ENCODE data around the gene DLX5.

Gene DLX5

DNA sequence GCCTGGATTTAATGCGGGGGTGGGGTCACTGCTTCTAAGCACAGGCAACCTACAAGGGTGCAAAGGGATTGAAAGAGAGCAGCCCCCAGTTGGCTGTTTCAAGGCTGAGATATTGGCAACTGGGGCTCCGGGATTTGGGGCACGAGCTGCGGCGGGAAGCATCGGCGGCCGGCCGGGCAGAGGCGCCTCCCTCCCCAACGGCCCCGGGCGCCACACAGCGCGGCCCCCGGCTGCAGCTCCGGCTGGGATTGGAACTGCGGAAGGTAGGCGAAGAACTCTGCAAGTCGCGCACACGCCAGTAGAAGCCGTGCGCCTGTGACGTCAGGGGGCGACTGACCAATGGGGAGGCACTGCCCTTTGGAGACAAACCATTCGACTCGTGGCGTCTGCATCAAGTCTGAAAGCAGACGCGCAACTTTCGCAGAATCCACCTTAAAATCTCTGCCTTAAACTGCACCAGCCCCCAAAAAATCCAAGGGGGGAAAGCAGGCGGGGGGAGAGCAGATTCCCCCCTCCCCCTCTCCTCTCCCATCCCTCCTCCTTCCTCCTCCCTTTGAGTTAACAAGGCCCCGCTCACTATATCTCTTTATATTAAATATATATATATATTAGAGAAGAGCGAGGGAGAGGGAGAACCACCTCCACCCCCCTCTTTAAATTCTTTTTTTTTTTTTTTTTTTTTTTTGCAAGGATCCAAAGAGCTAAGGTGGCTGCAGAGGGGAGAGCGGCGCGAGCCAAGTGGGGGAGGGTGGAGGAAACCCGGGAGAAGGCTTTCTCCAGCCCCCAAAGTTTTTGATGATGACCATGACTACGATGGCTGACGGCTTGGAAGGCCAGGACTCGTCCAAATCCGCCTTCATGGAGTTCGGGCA is 19.2 kb downstream of the DLX5 start, which contains the start of gene DLX6:
TSS of gene DLX6 (plus strand) at position 371 of the 872 bp plus-strand sequence. CDS start at position 796, 425 bp downstream.
- ATAC-seq = peak in 1 of 2 donors; percentile 28

DNA sequence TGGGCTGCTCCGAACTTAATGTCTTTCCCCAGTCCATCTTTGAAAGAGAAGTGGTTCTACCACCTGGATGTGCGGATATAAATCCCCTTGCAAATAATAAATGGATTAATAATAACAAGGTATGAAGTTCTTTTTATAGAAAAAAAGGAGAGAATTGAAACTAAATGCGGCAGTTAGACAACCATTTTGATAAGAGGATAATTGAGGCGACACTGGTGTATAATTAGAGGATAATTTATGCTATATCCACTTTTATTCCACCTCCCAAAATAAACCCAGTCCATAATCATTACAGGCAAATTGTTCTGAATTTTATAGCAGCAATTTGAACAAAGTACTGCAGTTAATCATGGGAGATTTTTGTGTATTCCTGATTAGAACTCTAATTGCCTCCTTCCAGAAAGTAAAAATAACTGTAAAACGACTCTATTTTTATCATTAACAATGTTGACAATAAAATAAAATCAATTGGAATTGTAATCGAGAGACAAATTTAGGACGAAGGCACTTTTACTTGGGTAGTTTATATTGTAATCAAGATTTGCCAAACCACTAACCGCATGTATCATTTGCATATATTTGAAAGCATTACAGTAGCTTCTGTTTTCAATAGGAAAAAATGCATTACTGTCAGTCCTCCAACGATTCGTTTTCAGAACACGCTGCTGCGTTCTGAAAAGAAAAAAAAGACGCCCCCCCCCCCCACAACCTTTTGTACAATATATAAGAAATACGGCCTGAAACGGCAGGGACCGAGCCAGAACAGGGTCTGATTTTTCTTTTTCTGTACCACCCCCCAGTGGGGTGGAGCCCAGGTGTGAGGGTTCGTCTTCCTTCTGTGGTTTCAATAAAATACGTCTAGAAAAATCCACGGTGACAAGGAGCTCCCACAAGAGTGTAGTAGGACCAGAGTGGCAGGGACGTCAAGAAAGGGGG is 20.1 kb downstream of the DLX5 start:
- no peak for ATAC-seq

DNA sequence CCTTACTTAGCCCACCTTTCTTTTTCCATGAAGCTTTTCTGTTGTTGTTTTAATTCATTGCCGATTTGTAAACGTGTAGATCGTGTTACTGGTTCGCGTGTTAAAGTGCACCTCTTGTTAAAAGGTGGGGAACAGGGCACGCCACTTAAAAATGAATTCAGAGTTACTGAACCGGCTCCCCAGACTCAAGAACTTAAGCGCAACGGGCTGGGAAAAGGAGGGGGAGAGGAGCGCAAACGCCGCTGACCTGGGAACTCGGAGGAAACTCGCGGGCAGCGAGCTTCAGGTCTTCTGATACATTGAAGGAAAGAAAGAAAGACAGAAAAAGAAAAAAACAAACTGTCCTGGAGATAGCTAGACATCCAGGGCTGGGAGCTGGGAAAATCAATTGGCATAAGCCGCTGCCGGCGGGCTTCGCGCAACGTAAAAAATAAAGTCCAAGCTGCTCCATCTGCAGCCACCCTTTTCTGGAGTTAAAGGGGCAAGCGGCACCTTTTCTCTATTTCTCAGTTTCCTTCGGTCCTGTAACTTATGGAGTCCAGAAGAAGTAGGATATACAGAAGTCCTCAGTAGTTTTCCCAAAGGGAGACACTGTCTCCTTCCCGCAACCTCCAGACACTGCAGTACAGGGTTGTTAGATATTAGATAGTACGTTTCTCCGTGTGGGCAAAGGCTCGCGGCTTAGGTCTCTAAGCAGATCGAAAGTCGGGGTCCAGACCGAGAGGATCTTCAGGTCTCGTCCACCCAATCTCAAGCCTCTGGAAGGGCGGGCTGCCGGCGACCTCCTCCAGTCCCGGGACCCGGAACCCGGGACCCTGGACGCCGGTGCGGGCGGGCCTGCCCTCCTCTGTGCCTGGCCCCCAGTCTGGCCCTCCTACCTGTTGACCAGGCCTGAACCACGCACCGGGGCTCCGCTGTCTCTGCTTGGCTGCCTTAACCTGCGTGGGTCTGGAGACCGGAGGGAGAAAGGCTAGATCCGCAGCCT is 21.1 kb downstream of the DLX5 start:
- ATAC-seq = no peak

DNA sequence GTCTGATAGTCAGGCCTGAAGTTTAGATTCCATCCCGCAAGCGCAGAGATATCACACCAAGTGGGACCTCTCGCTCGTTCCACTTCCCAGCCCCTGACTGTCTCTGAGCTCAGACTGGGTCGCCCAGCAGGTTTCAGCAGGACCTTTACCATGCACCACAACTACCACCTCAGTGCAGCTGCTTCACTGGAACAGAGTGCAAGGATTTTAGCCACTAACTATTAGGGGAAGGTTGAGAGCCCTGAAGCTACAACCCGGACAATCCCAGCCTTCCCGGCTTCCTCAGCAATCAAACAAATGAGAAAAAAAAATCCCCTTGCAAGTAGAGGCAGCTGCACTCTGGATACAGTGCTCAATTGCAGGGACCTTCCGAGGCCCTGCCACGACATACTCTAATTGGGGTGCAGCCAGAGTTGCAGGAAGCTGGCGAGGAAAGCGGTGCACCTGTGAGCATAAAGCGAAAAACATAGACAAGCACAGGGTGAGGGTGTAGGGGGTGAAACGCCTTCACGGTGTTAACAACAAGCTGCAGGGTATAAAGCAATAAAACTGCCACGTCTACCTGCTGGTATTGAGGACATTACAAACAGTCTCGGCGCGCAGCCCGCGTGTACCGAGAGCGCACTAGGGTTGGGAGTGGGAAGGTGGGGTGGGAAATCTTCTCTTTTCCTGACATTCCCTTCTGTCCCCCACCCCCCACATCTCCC is 21.9 kb downstream of the DLX5 start:
- no peak for ATAC-seq

DNA sequence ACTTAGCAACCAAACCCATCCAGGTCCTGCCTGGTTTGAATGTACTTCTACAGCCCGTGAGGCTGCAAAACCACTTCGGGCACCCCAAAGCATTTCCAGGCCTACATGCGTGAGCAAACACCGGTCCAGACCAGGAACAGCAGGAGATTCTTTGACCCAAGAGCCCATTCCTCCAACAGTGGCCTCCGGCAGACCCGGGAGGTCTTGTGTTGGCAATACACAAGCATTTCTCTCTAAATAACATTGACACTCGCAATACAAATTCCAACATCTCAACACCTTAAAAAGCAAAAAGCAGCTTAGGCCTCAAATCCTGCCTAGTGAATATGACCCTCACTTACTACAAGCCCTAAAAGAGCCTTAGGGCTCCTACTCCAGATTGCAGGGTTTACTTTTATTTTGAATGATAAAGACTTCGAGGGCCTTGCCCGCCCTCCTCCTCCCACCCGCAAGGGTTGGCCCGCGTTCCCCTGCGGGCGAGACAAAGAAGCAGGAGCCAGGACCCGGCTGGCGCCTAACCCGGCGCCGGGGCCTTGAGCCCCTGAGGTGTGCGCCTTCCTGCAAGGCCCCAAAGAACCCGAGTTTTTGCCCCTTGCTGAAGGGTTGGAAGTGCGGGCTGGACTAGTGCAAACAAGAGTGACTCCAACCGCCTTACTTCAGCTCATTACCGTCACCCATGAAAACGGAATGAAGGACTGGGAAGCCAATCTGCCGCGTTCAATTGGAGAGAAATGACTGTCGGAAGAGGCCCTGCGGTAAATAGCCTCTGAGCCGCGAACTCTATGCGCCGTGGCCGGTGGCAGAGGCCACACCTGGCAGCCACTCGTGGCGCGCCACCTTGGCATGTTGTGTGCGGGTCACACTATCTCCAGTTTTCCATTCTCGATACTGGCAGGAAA is 22.7 kb downstream of the DLX5 start:
- ATAC-seq = no peak

DNA sequence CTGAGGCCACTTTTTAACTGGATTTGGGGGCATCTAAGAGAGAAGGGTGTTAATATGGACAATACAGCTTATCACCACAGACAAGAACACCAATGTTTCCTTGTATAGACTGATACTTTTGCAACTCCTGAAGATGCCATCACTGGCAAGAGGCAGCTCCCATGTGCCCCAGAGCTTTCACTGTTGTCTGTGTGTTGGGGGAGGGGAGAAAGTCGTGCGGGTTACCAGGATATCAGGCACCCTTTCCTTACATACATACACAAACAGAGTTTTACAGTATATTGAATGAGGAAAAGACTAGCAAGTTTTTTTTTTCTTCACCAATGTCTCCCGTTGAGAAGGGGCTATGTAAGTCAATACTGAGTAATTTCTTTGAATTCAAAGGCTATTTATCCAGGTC is 23.4 kb downstream of the DLX5 start:
- no peak for ATAC-seq

DNA sequence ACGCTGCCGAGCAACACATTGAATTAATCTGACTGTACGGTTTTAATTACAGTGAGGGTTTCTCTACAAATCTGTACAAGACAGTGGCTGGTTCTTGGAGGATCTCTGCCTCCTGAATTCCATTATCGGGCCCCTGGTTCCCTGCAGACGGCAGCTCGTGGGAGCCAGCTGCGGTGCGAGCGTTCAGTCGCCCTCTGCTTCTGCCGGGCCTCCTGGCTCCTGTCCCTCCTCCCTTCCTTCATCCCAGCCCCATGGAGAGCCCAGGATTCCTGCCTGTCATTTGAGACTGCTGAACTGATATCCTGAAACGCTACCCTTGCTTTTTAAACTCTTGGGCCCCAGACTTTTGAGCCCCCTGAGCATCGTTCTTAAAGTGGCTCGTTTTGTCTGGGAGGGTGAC is 25.9 kb downstream of the DLX5 start:
- ATAC-seq = no peak

DNA sequence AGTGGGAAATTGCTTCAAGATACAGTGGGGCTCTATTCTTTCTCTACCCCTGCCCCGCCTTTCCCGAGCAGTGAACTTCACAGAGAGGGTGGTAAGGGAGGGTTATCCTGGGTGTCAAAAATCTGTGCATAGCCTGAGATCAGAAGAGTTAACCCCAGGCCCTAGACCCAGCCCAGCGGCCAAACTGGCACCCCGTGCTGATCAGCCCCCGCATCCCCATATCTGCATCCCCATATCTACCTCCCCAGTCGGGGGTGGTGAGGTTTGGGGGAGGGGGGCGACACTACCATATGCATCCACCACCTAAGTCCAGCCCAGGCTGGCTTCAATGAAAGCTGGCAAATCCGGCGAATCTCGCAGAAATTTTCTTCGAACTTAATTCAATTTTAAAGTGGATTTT is 26.3 kb downstream of the DLX5 start:
- ATAC-seq = no peak

DNA sequence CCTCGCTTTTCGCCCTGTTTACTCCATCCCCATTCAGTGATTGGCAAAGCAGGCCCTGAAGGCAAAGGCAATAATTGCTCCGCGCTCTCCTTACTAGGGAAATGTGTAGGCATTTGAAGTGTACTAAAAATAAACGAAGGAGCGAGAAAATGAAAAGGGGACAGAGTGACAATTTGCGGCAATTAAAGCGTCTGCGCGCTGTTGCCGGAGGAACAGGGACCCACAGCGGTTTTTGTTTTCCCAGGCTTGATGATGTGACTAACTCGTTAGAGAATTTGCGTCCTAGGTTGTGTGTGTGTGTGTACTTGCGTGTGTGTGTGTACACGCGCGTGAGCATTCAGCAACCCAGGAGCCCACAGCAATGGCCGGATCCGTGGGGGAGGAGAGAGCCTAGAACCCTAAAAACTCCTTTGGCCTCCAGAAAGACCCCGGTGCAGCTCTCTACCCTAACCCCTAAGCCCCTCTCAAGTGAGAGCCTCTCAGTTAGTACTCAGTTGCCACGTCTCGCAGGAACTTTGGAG is 27.1 kb downstream of the DLX5 start:
- no peak for ATAC-seq

DNA sequence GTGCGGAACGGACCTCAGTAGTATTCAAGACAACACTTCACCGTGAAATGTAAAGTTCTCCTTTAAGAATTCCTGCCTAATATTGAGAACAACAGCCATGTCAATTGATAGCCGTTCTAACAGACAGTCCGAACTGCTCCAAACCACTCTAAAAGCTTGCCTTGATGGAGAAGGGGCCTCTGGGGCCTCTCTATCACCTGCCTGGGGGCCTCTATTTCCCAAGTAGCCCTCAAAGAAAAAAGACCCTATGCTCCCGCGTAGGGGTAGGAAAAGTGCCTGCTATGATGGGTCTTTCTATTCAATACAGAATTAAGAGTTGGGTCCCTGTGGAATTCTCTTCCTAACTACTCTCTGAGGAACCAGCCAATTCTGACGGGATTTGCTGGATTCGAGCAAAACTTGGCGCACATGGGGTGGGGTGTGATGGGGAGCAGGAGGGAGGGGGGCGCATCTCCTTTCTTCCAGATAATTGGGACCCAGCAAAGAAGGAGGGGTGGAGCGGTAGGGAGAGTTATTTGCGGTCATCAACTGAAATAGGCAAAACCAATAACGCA is 27.6 kb downstream of the DLX5 start:
- ATAC-seq = no peak

DNA sequence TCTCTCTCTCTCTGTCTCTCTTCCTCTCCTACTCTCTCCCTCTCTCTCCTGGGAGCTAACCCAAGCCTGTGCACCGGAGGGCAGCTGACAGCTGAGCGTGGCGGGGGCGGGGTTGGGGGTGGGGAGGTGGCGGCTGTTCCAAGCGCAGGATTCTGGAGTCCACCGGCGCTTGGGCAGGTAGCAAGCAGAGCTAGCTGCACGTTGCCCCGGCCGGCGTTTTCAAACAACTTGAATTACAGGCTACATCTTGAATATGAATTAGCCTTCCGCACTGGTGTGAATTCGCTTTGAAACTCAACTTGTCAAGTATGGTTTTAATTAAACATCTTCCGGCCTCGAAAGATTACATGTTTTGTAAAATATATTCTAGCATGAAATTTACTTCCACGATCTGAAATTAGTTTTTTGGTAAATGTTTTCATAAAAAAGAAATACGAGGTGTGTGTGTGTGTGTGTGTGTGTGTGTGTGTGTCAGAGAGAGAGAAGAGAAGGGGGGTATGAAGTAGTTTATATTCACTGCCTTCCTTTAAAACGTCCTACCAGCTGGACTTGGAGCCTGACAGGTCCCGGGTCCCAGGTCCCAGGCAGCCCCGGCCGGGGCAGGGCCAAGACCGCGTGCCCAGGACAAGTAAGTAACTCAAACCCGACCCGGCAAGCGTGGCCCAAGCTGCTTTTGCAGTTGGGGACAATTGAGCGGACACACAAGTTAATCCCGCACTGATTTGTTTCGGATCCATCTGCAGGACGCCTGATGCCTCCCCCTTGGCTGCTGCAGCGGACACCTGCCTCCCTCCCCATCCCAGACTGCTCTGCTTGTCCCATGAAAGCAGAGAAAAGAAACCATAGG is 28.3 kb downstream of the DLX5 start:
- no peak for ATAC-seq

DNA sequence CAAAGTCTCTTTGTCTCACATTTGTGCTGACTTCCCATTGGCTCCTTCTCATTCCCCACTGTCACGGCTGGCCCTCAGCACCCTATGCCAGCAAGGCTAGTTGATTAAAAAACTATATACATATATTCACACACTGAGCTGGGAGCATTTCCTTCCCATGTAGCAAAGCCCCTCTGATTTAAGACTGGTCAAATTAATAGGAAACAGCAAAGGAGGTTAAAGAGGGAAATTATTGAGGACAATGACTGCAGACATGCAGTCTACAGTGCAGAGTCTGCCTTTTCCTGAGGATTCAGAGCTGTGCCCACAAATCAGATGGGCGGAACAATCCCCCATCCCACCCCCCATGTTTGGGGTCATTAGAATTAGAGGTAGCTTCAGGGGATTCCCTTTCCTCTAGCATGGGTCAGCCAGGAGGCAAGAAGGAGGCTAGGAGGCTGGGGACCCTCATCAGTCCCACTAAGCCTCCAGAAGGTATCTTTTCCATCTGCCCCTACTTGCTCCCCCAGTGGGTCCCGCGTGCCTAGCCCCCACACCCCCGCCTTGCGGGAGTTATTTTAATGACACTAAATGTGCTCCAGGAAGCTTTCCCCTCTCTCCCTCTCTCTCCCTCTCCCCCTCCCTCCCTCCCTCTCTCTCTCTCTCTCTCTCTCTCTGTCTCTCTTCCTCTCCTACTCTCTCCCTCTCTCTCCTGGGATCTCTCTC is 29.1 kb downstream of the DLX5 start:
- ATAC-seq = no peak

DNA sequence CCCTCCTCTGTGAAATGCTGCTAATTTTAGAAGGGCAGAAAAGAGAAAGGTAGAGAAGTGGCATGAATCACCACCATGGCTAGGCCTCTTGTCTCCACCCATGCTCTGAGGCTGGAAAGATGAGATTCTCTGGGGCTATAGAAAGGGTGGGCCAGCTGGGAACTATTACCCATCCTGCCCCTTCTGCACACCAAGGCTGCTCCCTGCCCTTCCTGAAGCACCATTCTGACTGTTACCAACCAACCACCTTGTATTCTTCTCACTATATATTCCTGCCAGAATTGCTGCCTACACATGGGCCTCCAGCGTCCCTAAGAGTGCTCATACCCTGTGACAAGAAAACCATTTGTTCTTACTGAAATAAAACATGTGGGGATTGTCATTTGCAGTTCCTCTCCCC is 30.7 kb downstream of the DLX5 start:
- no peak for ATAC-seq

DNA sequence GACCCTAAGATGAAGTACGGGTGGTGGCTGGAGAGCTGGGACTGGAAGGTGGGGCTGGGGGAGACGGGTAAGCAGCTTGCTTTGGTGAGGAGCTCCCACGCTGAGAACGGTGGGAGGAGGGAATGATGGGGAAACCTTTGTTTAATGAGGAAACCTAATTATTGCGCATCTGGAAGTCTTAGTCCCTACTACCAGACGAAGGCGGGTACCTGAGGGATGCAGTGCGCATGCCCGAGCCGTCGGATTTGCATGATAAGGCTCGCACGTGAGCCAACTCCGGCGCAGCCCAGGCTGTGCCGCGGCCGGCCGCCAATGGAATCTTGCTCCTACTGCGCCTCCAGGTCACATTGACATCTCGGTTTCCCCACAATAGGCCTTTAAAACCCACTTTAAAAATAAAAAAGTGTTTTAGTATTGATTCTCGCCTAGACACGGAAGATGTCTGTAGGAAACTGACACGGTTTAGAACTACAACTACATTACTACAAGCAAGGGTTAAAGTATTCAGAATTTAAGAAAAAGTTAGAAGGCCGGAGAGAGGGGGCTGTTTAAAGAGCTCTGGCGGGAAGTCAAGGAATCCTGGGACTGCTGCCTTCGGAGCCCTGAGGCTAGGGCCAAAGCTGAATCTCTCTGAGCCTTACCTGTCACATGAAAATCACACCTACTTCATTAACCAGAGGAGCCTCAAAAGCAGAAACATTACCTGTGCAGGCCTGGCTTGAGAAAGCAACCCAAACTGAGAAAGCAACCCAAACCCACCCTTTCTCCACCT is 31.4 kb downstream of the DLX5 start:
- no peak for ATAC-seq

DNA sequence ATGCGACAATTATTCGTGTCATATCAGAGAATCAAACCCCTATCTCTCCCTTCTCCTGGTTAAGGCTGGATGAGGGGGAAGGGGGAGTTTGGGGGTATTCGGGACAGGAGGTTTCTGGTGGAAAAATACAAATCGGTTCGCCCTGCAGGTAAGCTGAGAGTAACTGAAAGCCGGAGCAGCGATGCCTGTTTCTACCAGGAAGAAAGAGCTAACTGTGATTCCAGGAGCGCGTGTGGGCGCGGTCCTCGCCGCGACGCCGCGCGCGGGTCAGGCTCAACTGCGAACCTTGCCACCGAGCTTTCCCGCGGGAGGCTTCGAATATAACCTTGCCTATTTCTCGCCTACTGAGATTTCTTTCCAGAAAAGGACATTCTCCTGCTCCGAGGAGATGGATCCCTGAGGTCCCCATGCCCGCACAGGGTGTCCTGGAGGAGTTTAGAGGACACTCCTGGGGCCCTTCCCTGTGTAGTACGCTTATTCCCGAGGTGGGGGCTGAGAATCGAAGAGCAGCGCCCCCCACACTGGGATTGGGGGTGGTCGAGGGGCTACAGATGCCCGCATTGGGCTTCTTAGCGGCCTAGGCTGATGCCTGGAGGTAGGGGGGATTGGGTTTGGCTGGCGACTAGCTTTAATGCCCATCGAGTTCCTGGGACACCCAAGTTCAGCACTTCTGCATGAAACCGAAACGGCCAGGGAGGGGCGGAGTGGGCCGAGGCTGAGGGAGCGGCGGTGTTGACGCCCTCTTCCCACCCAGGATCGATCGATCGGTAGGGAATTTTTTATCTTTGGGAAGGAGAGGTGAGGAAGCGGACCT is 32.2 kb downstream of the DLX5 start:
- no peak for ATAC-seq

DNA sequence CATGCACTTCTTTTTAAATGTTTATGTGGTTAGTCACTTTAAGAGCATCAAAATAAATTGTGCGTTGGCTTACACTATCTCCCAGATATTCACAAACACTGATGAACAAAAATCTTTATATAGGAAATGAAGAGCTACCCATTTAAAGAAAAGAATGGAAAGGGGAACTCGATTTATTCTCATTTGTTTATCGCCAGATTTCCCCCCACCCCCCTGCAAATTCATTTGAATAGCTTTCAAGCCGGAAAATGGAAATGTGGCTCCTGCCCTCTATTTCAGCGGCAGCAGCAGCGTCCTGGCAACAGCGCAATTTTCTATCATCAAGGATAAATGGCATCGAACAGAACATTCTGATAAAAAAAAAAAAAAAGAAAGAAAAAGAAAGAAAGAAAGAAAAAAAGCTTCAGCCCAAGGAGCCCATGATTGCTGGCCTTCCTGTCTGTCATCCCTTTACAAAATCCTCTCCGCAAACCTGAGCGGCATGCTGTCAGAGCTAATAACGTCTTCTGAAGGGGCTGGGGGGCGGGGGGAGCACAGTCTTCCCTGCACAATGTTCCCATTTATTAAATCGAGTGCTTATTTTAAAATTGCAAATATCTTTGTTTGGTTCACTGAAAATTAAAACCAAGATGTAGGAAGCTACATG is 33.0 kb downstream of the DLX5 start:
- ATAC-seq = no peak
